Common myeloid progenitor, CD34-positive (primary cell): Measurements from ENCODE around the gene RIN3.
A peak's percentile ranks its signal among the peaks of the same experiment; 100 is the strongest.

Experiments used
- CTCF ChIA-PET: fragments of 350-600 bp; sonication (Branson Sonifier 250); formaldehyde crosslinking; loops from one replicate; lab custom pipeline; 2021; ENCODE audit warnings: antibody characterized with exemption; lab: Charles Lee
- POLR2A ChIA-PET: fragments of 350-600 bp; sonication (Branson Sonifier 250); formaldehyde crosslinking; loops from one replicate; lab custom pipeline; 2021; ENCODE audit warnings: antibody characterized with exemption; lab: Charles Lee
- DNase-seq, 3 donors: peaks; one replicate each; pipeline versions ENCODE4 v3.0.0 to v3.0.0-alpha.2; 2013
- H3K27ac ChIP-seq, 2 experiments: 1 replicate in 1 of 2; 2 replicates in 1 of 2; pipeline ENCODE4 v1.7.0; 2013; ENCODE audit warnings: inconsistent platforms in 2 of 2, low read length in 2 of 2, mild to moderate bottlenecking in 2 of 2, low read depth in 1 of 2, moderate library complexity in 1 of 2; ENCODE audit not compliant: severe bottlenecking in 2 of 2, insufficient read depth in 1 of 2, poor library complexity in 1 of 2
- H3K27me3 ChIP-seq, 5 experiments: replicated peaks in 2 of 5; 1 replicate in 3 of 5; 2 replicates in 2 of 5; pipeline versions ENCODE4 v1.6.1 to v1.7.0; 2013; ENCODE audit warnings: low read length in 4 of 5, mild to moderate bottlenecking in 2 of 5, moderate library complexity in 2 of 5, inconsistent platforms in 1 of 5; ENCODE audit not compliant: insufficient read depth in 5 of 5, control insufficient read depth in 4 of 5
- H3K36me3 ChIP-seq, 4 experiments: 1 replicate in 2 of 4; 2 replicates in 2 of 4; pipeline versions ENCODE4 v1.6.1 to v1.7.0; 2013; ENCODE audit warnings: low read length in 3 of 4, control low read depth in 1 of 4, mild to moderate bottlenecking in 1 of 4; ENCODE audit not compliant: control insufficient read depth in 4 of 4, insufficient read depth in 4 of 4
- H3K4me1 ChIP-seq, 4 experiments: 1 replicate in 3 of 4; 2 replicates in 1 of 4; pipeline versions ENCODE4 v1.6.1 to v1.7.1; 2013; ENCODE audit warnings: low read length in 3 of 4, mild to moderate bottlenecking in 3 of 4, control low read depth in 1 of 4, inconsistent platforms in 1 of 4, moderate library complexity in 1 of 4; ENCODE audit not compliant: control insufficient read depth in 4 of 4, insufficient read depth in 4 of 4; ENCODE audit errors: control extremely low read depth in 1 of 4
- H3K4me3 ChIP-seq, 7 experiments: 1 replicate in 4 of 7; 2 replicates in 3 of 7; pipeline versions ENCODE4 v1.5.1 to v1.7.0; 2013; ENCODE audit warnings: mild to moderate bottlenecking in 7 of 7, low read length in 6 of 7, moderate library complexity in 6 of 7, inconsistent platforms in 2 of 7, low read depth in 2 of 7, control low read depth in 1 of 7; ENCODE audit not compliant: insufficient read depth in 4 of 7, control insufficient read depth in 1 of 7; ENCODE audit errors: extremely low read depth in 1 of 7
- H3K9me3 ChIP-seq, 5 experiments: 1 replicate in 4 of 5; 2 replicates in 1 of 5; pipeline versions ENCODE4 v1.6.1 to v1.7.1; 2013; ENCODE audit warnings: low read length in 4 of 5, mild to moderate bottlenecking in 2 of 5, inconsistent platforms in 1 of 5, low read depth in 1 of 5, moderate library complexity in 1 of 5; ENCODE audit not compliant: control insufficient read depth in 4 of 5, insufficient read depth in 2 of 5; ENCODE audit errors: control extremely low read depth in 1 of 5
- WGBS: methylation state at CpG from one replicate; pipeline ENCODE4 v1.1.5; 2013; ENCODE audit not compliant: insufficient coverage; 5-methylcytosine and 5-hydroxymethylcytosine counted together

Gene RIN3

GRCh38 chr14:92665661-92666110 is 152.1 kb downstream of the RIN3 start:
- H3K4me1 ChIP-seq: peaks cover 14 to 89% (median 78%) of the 10 kb centered on the region in 4 experiments
- ChIA-PET CTCF (interaction anchor here (1.3 to 4.6 kb wide), 6 partner anchors 9 to 52 kb away, joined by 4 to 28 read pairs (median 8); no protein-coding TSS in a partner anchor), POLR2A (interaction anchor here (0.6 to 3.3 kb wide), 5 partner anchors 9 to 116 kb away, joined by 3 to 27 read pairs (median 3); no protein-coding TSS in a partner anchor)
- DNase-seq: peak; percentile 97 to 100 (median 99)
- no peaks in the 10 kb centered on the region for H3K9me3 ChIP-seq
- H3K27me3 ChIP-seq: no peaks in the 10 kb centered on the region
- peaks cover 10 to 74% (median 45%) of the 10 kb centered on the region in 4 experiments for H3K36me3 ChIP-seq
- peak overlapping the region in 4 of 7 experiments; percentile 3 to 47 (median 27) for H3K4me3 ChIP-seq
- 0% methylated on average over 6 of the region's 8 CpGs for WGBS
- peak overlapping the region; percentile 93 for H3K27ac ChIP-seq

GRCh38 chr14:92666251-92666650 is 152.7 kb downstream of the RIN3 start:
- POLR2A ChIA-PET: interaction anchor here (0.9 to 3.3 kb wide), 3 partner anchors 9 to 14 kb away, joined by 3 to 27 read pairs (median 4); no protein-coding TSS in a partner anchor
- Histone ChIP-seq H3K27ac (peak overlapping the region; percentile 93), H3K27me3 (no peaks in the 10 kb centered on the region), H3K4me3 (peak overlapping the region in 3 of 7 experiments; percentile 3 to 47 (median 31)), H3K9me3 (no peaks in the 10 kb centered on the region), H3K4me1 (peaks cover 14 to 89% (median 81%) of the 10 kb centered on the region in 4 experiments), H3K36me3 (peaks cover 10 to 73% (median 42%) of the 10 kb centered on the region in 4 experiments)
- CTCF ChIA-PET: interaction anchor here (0.7 to 4.6 kb wide), 6 partner anchors 9 to 52 kb away, joined by 3 to 28 read pairs (median 8); no protein-coding TSS in a partner anchor
- no peak for DNase-seq
- 85% methylated on average over 9 of the region's 9 CpGs for WGBS

GRCh38 chr14:92668276-92668973 is 154.8 kb downstream of the RIN3 start:
- CTCF ChIA-PET: interaction anchor here (0.6 to 4.6 kb wide), 10 partner anchors 9 to 82 kb away, joined by 3 to 44 read pairs (median 6); no protein-coding TSS in a partner anchor
- H3K4me1 ChIP-seq: peaks cover 14 to 86% (median 83%) of the 10 kb centered on the region in 4 experiments
- 60% methylated on average over 4 of the region's 4 CpGs for WGBS

GRCh38 chr14:92670160-92670559 is 156.6 kb downstream of the RIN3 start:
- Histone ChIP-seq H3K9me3 (no peaks in the 10 kb centered on the region), H3K27me3 (no peaks in the 10 kb centered on the region), H3K4me3 (peak overlapping the region in 3 of 7 experiments; percentile 1 to 31 (median 11)), H3K27ac (peak overlapping the region; percentile 26 to 73), H3K36me3 (peaks cover 13 to 65% (median 41%) of the 10 kb centered on the region in 4 experiments), H3K4me1 (peaks cover 7 to 81% (median 75%) of the 10 kb centered on the region in 4 experiments)
- 0% methylated on average over 4 of the region's 4 CpGs for WGBS
- ChIA-PET CTCF (interaction anchor here (0.8 to 4.4 kb wide), 16 partner anchors 11 to 548 kb away, joined by 3 to 44 read pairs (median 4); partner anchors contain the start of gene CPSF2), POLR2A (interaction anchor here (1.0 to 1.2 kb wide), 2 partner anchors 10 to 18 kb away, joined by 3 to 6 read pairs; no protein-coding TSS in a partner anchor)
- peak; percentile 74 to 94 (median 92) for DNase-seq

More at GRCh38 chr14:92668276-92668973, 154.8 kb downstream of the RIN3 start:
- H3K9me3 ChIP-seq: no peaks in the 10 kb centered on the region
- H3K4me3 ChIP-seq: no peak overlapping the region
- peaks cover 10 to 67% (median 35%) of the 10 kb centered on the region in 4 experiments for H3K36me3 ChIP-seq
- no peaks in the 10 kb centered on the region for H3K27me3 ChIP-seq
- H3K27ac ChIP-seq: peak overlapping the region; percentile 48 to 73
- POLR2A ChIA-PET: interaction anchor here (1.2 kb wide), 1 partner anchor 16 kb away, joined by 5 read pairs; no protein-coding TSS in a partner anchor
- DNase-seq: peak in 1 of 3 donors; percentile 15

- peak overlapping the region; percentile 26 to 73 for H3K27ac ChIP-seq
- DNase-seq: no peak
- 50% methylated on average over 7 of the region's 9 CpGs for WGBS
- H3K4me3 ChIP-seq: peak overlapping the region in 2 of 7 experiments; percentile 11 to 31
- peaks cover 13 to 71% (median 45%) of the 10 kb centered on the region in 4 experiments for H3K36me3 ChIP-seq
- POLR2A ChIA-PET: interaction anchor here (1.0 to 1.2 kb wide), 2 partner anchors 11 to 18 kb away, joined by 3 to 6 read pairs; no protein-coding TSS in a partner anchor
- CTCF ChIA-PET: interaction anchor here (0.7 to 4.4 kb wide), 14 partner anchors 10 to 549 kb away, joined by 3 to 44 read pairs (median 6); partner anchors contain the start of gene CPSF2
- no peaks in the 10 kb centered on the region for H3K9me3 ChIP-seq
- peaks cover 7 to 85% (median 79%) of the 10 kb centered on the region in 4 experiments for H3K4me1 ChIP-seq
- no peaks in the 10 kb centered on the region for H3K27me3 ChIP-seq
These were observed 157.2 kb downstream of the RIN3 start for GRCh38 chr14:92670643-92671366.

GRCh38 chr14:92673601-92674150 is 160.1 kb downstream of the RIN3 start:
- Histone ChIP-seq H3K27me3 (no peaks in the 10 kb centered on the region), H3K27ac (peak overlapping the region in 1 of 2 experiments; percentile 19), H3K4me3 (no peak overlapping the region), H3K36me3 (peaks cover 14 to 74% (median 54%) of the 10 kb centered on the region in 4 experiments), H3K9me3 (no peaks in the 10 kb centered on the region), H3K4me1 (peaks cover 4 to 75% (median 69%) of the 10 kb centered on the region in 4 experiments)
- ChIA-PET POLR2A (interaction anchor here (0.9 kb wide), 1 partner anchor 19 kb away, joined by 4 read pairs; no protein-coding TSS in a partner anchor), CTCF (interaction anchor here (0.6 to 3.9 kb wide), 11 partner anchors 7 to 84 kb away, joined by 3 to 17 read pairs (median 7); no protein-coding TSS in a partner anchor)
- WGBS: 83% methylated on average over 14 of the region's 19 CpGs
- DNase-seq: no peak
